Endothelial cell of umbilical vein (primary cell): Measurements from ENCODE around the gene LPP. TPM values are rescaled to one million over a fixed set of nuclear protein-coding genes. Genes with fewer than 3 reads are reported as not detected.

Experiments
- BruUV-seq: library from RNA; stranded (reverse); fragments of 400-500 nt; replicated peaks from 2 replicates; lab custom pipeline; 2021; lab: Mats Ljungman, UMichigan
- CTCF ChIA-PET: fragments of 300-600, 350-600 bp; sonication (Branson Sonifier 250); formaldehyde crosslinking; loops from one replicate; lab custom pipeline; 2021; ENCODE audit warnings: antibody characterized with exemption, inconsistent platforms; lab: Charles Lee
- POLR2A ChIA-PET: fragments of 300-600, 350-600 bp; sonication (Branson Sonifier 250); formaldehyde crosslinking; loops from one replicate; lab custom pipeline; 2021; ENCODE audit warnings: antibody characterized with exemption, inconsistent platforms; lab: Charles Lee
- DNase-seq: peaks from one replicate; pipeline ENCODE4 v3.0.0-alpha.2; 2011; ENCODE audit warnings: low read depth, low spot score
- FAIRE-seq: peaks from 2 replicates; lab custom pipeline; 2011; peaks lifted over from hg19 to GRCh38; lab: Jason Lieb, UNC
- H2AFZ ChIP-seq: 2 replicates; pipeline ENCODE4 v1.6.0; 2012; ENCODE audit warnings: low read depth, low read length, control low read depth, inconsistent platforms
- H3K27ac ChIP-seq: 2 replicates; pipeline ENCODE4 v1.5.1; 2011; ENCODE audit warnings: low read depth, mild to moderate bottlenecking, control low read depth, low read length, moderate library complexity; ENCODE audit not compliant: insufficient read depth
- H3K27me3 ChIP-seq, 2 experiments: 2 replicates each; pipeline versions ENCODE4 v1.6.0 to v1.6.1; 2011; ENCODE audit warnings: low read length in 2 of 2, mixed read lengths in 1 of 2; ENCODE audit not compliant: control insufficient read depth in 2 of 2, insufficient read depth in 2 of 2
- H3K36me3 ChIP-seq, 2 experiments: 2 replicates in 1 of 2; 3 replicates in 1 of 2; pipeline ENCODE4 v1.5.1; 2011; ENCODE audit warnings: low read length in 2 of 2, mild to moderate bottlenecking in 1 of 2, moderate library complexity in 1 of 2; ENCODE audit not compliant: control insufficient read depth in 2 of 2, insufficient read depth in 2 of 2; ENCODE audit errors: extremely low read depth in 1 of 2
- H3K4me1 ChIP-seq: 3 replicates; pipeline ENCODE4 v1.5.1; 2011; ENCODE audit warnings: mild to moderate bottlenecking, low read length; ENCODE audit not compliant: control insufficient read depth, insufficient read depth; ENCODE audit errors: extremely low read depth
- H3K4me2 ChIP-seq: 2 replicates; pipeline ENCODE4 v1.6.1; 2011; ENCODE audit warnings: low read length, control low read depth, mixed read lengths; ENCODE audit not compliant: insufficient read depth
- H3K4me3 ChIP-seq, 3 experiments: fragments of 200-600 bp in 1 of 3; sonication (generic), shearing (Covaris generic) in 1 of 3; replicated peaks in 1 of 3; 2 replicates each; pipeline ENCODE4 v1.5.1; 2011 to 2016; ENCODE audit warnings: control low read depth in 3 of 3, low read length in 3 of 3, mild to moderate bottlenecking in 2 of 3, inconsistent platforms in 1 of 3, low read depth in 1 of 3, moderate library complexity in 1 of 3; ENCODE audit not compliant: insufficient read depth in 1 of 3
- H3K79me2 ChIP-seq: 2 replicates; pipeline ENCODE4 v1.6.0; 2012; ENCODE audit warnings: low read length, inconsistent platforms; ENCODE audit not compliant: control insufficient read depth, insufficient read depth
- H3K9ac ChIP-seq: replicated peaks from 2 replicates; pipeline ENCODE3; 2011; ENCODE audit warnings: low read length, control low read depth; ENCODE audit not compliant: insufficient read depth; ENCODE audit errors: extremely low read depth
- H3K9me1 ChIP-seq: replicated peaks from 3 replicates; pipeline ENCODE4 v1.6.0; 2011; ENCODE audit warnings: mild to moderate bottlenecking, low read length; ENCODE audit not compliant: control insufficient read depth, insufficient read depth; ENCODE audit errors: extremely low read depth
- H3K9me3 ChIP-seq: replicated peaks from 2 replicates; pipeline ENCODE4 v1.5.1; 2012; ENCODE audit warnings: low read length, inconsistent platforms; ENCODE audit not compliant: control insufficient read depth, insufficient read depth
- H4K20me1 ChIP-seq: replicated peaks from 2 replicates; pipeline ENCODE3; 2011; ENCODE audit warnings: mild to moderate bottlenecking, low read length; ENCODE audit not compliant: control insufficient read depth, insufficient read depth; ENCODE audit errors: extremely low read depth
- EZH2 ChIP-seq: IDR thresholded peaks from 2 replicates; pipeline ENCODE4 v1.6.1; 2012; ENCODE audit warnings: borderline replicate concordance, low read depth, mild to moderate bottlenecking, moderate library complexity, low read length, inconsistent platforms; ENCODE audit not compliant: severe bottlenecking
- GATA2 ChIP-seq: IDR thresholded peaks from 2 replicates; pipeline ENCODE4 v1.7.0; 2011; ENCODE audit warnings: low read depth, mild to moderate bottlenecking, moderate library complexity, mixed read lengths, low read length; ENCODE audit not compliant: insufficient read length, insufficient read depth
- MAX ChIP-seq: IDR thresholded peaks from 2 replicates; pipeline ENCODE4 v1.6.1; 2011; ENCODE audit not compliant: insufficient read depth, insufficient read length
- MYC ChIP-seq: IDR thresholded peaks from one replicate; pipeline ENCODE4 v1.6.1; 2011; ENCODE audit warnings: mild to moderate bottlenecking, low read depth, low read length
- POLR2AphosphoS5 ChIP-seq: IDR thresholded peaks from 2 replicates; pipeline ENCODE4 v1.6.1; 2012; ENCODE audit warnings: low read depth, mild to moderate bottlenecking, control low read depth, low read length, moderate library complexity; ENCODE audit not compliant: insufficient read depth
- dilution Hi-C: fragments of 300-500 bp; cut with MboI; formaldehyde crosslinking; loops from one replicate; pipeline ENCODE4 v1.15.0; 2019; ENCODE audit warnings: low sequenced_read_pairs; ENCODE audit not compliant: extremely low pct_ligation_motif_present
- intact Hi-C: fragments of 100-400 bp; cut with micrococcal nuclease; formaldehyde crosslinking; loops from one replicate; pipeline ENCODE4 v1.10.0; 2022
- polyA plus RNA-seq, 4 experiments: library from polyadenylated mRNA; depleted of rRNA in 3 of 4; stranded (reverse) in 3 of 4; unstranded in 1 of 4; fragments of >200 nt; gene quantifications; 2 replicates each; pipeline versions ENCODE4 v1.2.1 to v1.2.3, GENCODE V29; 2011 to 2012; ENCODE audit warnings: missing spikeins in 1 of 4
- total RNA-seq: library from RNA; stranded (reverse); gene quantifications from 2 replicates; pipeline ENCODE4 v1.2.3, GENCODE V29; 2021

LPP gene
- total and polyA plus RNA-seq, 2 donors (not counting 3 experiments of a cell fraction or from before 2014, with no cell fraction given): 16.9 to 153 TPM

- H3K79me2 ChIP-seq: peaks cover 46% of the 10 kb centered on the region
- dilution Hi-C loops (no loop called here), intact Hi-C loops (loop anchor here (5.0 kb wide), 2 partner anchors 83 to 618 kb away; no protein-coding TSS in a partner anchor)
- BruUV-seq: no TSS peak
- no peaks in the 10 kb centered on the region for H3K36me3 ChIP-seq
- no peak overlapping the region for H2AFZ ChIP-seq
- no peak for TF ChIP-seq POLR2AphosphoS5
- TF ChIP-seq MAX: no peak
- no peak for TF ChIP-seq EZH2
- TF ChIP-seq MYC: no peak
- TF ChIP-seq GATA2: no peak
- peaks cover 87% of the 10 kb centered on the region for H3K4me1 ChIP-seq
- DNase-seq (peak; percentile 45), FAIRE-seq (peak; percentile 26)
- CTCF ChIA-PET: interaction anchor here (0.8 to 2.9 kb wide), 10 partner anchors 30 to 689 kb away, joined by 3 to 12 read pairs (median 3); partner anchors contain the start of gene BCL6
- no peaks in the 10 kb centered on the region for H3K9me1 ChIP-seq
- no peaks in the 10 kb centered on the region for H4K20me1 ChIP-seq
- H3K9me3 ChIP-seq: no peaks in the 10 kb centered on the region
- H3K4me2 ChIP-seq: peak overlapping the region; percentile 60
- POLR2A ChIA-PET: interaction anchor here (1.2 to 2.2 kb wide), 2 partner anchors 111 to 519 kb away, joined by 3 to 7 read pairs; partner anchors contain the start of genes BCL6 and LPP
- H3K27me3 ChIP-seq: no peaks in the 10 kb centered on the region
- H3K9ac ChIP-seq: peak overlapping the region; percentile 44
- H3K4me3 ChIP-seq: no peak overlapping the region
- H3K27ac ChIP-seq: peak overlapping the region; percentile 88
Measured at GRCh38 chr3:188264226-188265207, 110.6 kb downstream of the LPP start.
